ENCODE measurements around the gene CDC6.

The CDC6 gene, protein sequence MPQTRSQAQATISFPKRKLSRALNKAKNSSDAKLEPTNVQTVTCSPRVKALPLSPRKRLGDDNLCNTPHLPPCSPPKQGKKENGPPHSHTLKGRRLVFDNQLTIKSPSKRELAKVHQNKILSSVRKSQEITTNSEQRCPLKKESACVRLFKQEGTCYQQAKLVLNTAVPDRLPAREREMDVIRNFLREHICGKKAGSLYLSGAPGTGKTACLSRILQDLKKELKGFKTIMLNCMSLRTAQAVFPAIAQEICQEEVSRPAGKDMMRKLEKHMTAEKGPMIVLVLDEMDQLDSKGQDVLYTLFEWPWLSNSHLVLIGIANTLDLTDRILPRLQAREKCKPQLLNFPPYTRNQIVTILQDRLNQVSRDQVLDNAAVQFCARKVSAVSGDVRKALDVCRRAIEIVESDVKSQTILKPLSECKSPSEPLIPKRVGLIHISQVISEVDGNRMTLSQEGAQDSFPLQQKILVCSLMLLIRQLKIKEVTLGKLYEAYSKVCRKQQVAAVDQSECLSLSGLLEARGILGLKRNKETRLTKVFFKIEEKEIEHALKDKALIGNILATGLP

DNA sequence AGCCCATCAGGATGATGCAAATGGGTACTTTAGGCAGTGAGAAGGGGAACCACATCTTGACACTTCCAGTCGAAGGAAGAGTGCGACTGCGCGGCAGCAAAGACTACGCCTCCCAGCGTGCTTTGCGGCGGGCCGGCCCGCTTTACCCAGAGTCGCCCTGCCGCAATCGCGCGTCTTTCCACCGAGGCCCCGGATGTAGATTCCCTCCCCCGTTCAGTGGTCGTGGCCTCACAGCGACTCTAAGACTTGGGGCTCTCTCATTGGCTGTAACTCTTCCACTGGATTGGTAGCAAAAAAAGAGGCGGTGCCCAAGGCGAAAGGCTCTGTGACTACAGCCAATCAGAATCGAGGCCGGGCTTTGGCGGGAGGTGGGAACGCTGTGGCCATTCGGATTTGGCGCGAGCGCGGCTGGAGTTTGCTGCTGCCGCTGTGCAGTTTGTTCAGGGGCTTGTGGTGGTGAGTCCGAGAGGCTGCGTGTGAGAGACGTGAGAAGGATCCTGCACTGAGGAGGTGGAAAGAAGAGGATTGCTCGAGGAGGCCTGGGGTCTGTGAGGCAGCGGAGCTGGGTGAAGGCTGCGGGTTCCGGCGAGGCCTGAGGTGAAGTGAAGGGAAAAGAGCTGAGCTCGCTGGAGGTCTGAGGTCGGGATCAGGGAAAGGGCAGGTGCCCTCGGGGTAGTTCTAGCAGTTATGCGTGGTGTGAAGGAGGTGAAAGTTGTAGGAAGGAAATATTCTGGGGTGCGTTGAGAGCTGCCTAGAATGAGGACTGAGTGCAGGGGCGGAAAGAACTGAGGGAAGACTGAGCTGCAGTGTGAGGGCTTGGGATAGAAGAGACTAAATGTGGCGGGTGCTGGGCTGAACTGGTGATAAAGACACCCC is at the start of gene CDC6:
CDC6 (plus strand) TSS at position 386 of the 876 bp plus-strand sequence. CDS start 1,542 bp downstream, outside the sequence.
- DNase-seq, result peak; percentile 99 to 100

DNA sequence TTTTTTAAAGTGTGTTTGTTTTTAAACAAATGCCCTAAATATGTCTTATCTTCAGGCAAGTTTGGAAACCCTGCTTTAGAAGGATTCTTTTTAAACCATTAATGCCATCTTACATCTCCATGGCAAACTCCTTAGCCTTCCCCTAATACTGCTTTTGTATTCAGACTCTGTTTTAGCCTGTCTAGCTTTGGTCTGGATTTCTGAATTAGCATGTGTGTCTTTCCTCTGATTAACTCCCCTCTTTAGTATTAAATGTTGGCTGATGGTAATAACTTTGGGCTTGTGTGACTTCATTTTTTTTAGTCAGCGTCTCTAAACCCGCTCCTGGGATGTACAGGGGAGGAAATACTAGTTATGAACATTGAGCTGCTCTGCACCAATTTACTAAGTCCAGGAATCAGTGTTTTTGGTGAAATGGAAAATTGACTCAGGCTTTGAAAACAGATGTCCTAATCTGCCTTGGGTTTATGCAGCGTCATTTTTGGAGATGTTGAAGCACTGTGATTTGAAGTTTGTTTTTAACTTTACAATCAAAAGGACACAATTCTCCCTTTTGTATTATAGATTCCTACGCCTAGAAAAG is 46.3 kb upstream of the CDC6 start:
- no peak for DNase-seq

DNA sequence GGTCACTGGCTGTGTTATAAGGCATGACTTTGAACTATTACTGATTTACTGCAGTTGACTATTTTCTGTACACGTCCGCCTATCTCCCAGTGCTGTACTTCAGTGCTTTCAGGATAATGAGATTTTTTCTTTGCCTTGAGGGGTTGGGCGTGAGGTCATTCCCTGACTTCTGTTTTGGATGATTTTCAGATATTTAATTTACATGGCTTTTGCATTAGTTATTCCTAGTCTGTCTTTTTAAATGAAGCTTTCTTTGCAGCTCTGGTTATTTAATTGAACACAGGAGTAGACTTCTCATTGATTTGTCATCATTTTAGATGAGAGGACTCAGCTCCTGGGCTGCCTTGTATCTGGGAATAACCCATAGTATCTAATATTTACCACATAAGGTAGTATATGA is 44.9 kb upstream of the CDC6 start:
- no peak for DNase-seq

DNA sequence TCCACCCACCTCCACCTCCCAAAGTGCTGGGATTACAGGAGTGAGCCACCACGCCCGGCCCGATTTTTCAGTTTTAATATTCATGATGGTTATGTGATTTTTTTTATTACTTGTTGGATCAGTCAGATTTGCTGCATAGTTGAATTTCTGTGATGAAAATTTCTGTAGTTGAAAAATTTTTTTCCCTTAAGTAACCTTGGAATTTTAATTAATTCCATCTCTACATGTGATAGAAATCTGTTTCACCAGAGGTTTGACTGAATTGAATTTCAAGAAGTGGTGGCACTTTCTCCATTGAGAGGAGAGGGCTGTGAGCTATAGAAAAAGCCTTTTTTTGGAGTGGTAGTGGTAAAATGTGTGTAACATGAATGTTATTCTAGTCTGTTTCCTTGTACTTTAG is 43.9 kb upstream of the CDC6 start:
- no peak for DNase-seq

DNA sequence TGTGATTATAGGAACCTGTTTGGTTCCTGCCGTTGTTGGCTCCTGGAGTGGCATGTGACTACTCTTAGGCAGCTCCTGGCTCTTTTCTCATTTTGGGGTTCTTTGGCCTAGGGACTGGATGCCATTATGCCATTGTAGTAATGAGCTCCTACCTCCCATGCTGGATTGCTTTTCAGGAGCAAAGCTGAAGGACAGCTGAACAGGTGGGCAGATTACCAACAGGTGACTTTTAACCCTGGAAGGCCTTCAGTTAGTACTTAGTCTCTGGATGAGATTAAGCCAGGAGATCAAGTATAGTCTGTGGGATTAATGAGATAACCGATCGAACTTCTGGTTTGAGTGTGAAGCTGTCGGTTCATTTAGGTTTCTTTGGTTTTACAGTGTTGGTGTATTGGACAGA is 43.4 kb upstream of the CDC6 start:
- DNase-seq, result no peak

DNA sequence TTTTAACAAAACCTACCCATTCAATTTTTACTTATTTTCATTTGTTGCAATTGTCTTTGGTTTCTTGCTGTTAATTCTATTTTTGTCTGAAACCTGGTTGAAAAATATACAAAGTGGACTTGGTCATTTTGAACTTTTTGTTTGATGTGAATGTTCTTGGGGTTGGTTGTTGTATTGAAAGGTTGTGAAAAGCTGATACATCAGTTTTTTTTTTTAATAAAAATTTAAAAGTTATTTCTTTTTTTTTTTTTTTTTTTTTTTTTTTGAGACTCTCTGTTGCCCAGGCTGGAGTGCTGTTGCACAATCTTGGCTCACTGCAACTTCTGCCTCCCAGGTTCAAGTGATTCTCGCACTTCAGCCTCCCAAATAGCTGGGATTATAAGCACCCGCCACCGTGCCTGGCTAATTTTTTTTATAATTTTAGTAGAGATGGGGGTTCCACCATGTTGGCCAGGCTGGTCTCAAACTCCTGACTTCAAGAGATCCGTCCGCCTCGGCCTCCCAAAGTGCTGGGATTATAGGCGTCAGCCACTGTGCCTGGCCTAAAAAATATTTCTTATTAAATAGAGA is 39.7 kb upstream of the CDC6 start:
- no peak for DNase-seq

DNA sequence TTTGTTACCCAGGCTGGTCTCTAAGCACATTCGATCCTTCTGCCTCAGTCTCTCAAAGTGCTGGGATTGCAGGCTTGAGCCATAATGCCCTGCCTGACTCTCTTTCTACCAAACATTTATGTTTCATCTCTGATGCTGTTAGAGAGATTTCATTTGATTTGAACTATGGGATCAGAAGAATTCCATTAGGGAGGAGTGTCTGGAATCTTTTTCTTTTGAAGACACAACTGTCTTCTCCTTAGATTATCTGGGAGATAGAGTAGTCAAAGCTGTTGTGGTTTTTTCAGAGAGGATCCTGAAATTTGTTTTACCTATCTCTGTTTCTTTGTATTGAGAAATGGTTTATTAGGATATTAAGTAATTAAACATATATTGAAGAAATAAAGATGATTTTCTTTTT is 39.2 kb upstream of the CDC6 start:
- no peak for DNase-seq

DNA sequence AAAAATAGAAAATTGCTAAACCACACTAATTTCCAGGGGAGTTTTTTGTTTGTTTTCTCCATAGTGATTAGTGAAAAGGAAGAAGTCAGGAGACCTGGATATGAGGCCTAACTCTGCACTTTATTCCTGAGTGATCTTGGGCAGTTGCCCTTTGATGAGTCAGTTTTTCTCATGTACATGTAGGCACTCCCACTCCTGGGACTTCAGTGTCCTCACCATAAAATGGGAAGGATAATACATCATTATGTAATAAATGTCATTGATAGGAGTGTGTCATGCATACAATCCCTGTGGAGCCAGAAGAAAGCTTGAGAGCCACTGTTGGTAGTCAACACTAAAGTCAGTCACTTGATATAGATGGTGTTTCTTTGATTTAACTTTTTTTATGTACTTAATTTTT is 36.1 kb upstream of the CDC6 start:
- no peak for DNase-seq

DNA sequence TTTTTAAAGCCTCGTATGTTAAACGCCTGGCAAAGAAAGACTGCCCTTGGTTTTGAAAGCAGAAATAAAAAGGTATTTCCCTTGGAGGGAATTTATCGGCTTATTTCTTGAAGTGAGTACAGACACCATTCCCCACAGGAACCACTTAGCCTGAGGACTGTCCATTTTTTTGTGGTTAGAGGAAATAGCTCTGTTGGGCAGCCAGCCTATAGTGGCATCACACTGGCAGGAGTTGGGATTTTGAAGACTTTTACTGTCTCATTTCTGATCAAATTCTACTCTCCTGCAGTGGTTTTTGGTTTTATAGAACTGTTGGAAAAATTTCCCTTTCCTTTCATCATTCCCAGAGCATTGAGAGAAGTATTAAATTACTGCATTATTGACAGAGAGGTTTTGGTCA is 34.1 kb upstream of the CDC6 start:
- DNase-seq, result no peak

DNA sequence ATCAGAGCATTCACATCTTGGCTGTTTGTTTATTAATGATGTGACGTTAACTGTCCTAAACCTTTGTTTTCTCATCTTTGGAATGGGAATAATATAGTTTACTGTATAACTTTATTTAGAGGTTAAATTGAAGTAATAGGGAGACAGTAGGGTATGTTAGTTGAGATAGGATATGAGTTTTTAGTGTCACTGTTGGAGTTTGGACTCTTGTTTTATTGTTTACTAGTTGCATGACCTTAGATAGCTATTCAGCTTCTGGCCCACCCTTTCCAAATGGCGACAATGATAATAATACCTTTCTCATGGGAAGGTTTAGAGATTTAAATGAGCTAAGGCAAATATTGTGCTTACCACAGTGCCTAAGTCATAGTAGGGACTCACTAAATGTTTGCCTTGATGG is 28.2 kb upstream of the CDC6 start:
- no peak for DNase-seq

DNA sequence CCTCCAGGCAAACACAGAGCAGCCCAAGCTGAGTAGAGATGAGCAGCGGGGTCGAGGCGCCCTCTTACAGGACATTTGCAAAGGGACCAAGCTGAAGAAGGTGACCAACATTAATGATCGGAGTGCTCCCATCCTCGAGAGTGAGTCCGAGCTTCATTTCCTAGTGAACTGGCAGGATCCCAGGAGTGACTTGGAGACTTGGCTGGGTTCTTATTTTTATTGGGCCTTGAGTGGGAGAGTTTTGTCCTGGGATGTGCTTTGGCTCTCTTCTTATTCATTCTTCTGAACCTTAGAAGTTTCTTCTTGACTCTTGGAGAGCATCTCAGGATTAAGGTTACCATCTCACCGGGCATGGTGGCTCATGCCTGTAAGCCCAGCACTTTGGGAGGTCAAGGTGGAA is 27.2 kb upstream of the CDC6 start:
- DNase-seq, result no peak

DNA sequence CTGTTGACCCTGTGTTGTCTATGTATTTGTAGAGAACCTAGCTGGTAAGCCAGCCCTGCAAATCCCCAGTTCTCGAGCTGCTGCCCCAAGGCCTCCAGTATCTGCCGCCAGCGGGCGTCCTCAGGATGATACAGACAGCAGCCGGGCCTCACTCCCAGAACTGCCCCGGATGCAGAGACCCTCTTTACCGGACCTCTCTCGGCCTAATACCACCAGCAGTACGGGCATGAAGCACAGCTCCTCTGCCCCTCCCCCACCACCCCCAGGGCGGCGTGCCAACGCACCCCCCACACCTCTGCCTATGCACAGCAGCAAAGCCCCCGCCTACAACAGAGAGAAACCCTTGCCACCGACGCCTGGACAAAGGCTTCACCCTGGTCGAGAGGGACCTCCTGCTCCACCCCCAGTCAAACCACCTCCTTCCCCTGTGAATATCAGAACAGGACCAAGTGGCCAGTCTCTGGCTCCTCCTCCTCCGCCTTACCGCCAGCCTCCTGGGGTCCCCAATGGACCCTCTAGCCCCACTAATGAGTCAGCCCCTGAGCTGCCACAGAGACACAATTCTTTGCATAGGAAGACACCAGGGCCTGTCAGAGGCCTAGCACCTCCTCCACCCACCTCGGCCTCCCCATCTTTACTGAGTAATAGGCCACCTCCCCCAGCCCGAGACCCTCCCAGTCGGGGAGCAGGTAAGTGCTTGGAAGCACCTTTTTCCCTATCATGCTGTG is 23.1 kb upstream of the CDC6 start:
- DNase-seq, result no peak

DNA sequence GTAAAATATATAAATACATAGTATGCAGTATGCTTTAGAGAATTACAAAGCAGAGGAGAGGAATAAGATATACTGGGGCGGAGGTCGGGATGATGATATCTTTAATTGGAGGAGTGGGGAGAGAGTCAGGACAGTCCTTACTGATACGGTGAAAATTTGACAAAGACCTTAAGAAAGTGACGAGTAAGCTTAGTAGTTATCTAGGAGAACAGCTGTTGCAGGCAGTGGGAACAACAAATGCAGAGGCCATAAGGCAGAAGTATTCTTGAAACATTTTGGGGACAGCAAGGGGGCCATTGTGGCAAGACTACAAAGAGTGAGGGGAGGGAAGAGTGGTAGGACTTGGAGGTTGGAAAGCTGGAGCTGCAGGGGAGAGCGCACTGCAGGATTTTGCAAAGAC is 22.3 kb upstream of the CDC6 start:
- DNase-seq, result no peak

DNA sequence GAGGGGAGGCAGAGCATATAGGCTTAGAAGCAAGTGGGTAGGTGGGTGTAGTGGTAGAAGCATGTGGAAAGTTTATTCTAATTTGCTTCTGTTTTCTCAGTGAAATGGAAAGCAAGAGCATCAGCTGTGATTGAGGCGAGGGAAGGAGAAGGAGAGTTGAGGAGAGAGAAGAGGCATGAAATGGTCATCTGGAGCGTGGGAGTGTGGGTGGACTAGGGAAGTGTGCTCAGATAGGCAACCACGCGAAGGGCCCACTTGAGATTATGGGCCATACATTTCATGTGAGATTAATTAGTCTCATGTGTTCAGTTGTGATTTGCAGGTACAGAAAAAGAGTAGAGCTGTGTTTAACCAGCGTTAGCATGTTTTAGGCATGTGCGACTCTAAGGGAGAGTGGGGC is 20.8 kb upstream of the CDC6 start:
- DNase-seq, result no peak

DNA sequence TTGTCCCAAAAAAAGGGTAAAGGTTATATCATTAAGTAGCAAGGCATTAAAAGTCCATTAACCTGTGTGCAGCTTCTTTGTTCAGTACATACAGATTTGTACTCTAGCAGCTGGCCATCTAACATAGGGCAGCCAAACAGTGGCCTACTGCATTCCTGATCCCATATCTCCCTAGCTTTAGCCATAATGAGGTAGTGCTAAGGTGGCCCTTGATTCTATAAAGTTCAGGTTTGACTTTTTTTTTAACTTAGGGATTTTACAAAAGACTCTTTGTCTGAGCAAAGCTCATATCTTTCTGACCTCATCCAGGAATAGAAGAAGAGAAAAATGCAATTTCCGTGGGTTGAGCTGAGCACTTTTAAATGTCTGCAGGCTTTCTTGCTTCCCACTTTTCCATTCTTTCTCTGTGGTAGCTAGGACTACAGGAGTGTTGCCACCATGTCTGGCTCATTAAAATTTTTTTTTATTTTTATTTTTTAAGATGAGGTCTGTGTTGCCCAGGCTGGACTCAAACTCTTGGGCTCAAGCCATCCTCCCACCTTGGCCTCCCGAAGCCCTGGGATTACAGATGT is 19.5 kb upstream of the CDC6 start:
- no peak for DNase-seq

DNA sequence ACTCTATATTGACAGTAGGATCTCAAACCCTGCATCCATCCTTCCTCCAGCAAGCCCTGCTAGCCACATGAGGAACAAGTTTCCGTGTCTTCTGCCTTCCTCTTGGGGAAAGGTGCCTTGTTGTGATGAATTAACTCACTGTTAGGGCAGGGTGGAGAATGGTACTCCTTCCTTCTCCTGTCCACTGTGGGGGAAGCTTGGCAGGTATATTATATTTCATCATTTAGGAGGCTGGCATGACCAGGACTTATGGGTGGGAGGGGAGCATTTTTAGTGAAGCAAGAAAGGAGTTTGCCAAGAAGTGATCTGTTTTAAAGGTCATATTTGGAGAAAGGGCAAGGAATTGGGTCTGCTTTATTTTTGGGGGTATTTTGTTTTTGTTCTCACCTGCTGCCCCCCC is 9.3 kb upstream of the CDC6 start:
- no peak for DNase-seq

DNA sequence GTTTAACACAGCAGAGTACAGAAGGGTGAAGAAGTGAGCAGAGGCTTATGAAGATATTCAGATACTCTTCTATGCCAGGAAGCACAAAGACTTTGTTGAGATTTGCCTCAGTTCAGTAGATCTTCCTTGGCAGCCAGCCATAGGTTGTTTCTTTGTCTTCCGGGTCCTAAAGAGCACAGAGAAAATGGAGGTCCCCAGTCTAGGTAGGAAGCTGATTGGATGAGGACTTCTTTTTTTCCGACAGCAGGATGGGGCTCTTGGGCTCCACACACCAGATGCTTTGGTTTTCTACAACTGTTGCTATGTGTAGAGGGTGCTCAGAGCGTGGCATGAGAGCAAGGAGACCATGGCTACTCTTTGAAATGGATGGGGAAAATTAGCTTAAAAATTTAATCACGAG is 8.3 kb upstream of the CDC6 start:
- DNase-seq, result no peak

DNA sequence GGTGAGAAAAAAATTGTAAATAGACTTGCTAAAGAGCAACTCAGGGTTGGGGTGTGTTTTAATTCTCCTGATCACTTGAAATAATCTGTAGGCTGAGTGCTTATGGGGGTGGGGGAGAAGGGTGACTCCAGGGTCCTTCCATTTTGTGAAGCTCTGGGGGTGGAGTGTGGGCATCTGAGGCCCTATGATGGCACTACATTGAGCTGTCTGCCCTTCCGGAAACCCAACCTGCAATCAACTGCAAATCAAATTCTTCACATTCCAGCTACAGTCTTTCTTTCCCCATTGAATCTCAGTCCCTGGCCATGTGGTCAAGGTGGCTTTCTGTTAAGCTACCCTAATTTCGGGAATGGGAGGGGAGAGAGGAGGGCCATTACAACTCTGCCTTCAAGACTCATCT is 6.0 kb upstream of the CDC6 start:
- no peak for DNase-seq

DNA sequence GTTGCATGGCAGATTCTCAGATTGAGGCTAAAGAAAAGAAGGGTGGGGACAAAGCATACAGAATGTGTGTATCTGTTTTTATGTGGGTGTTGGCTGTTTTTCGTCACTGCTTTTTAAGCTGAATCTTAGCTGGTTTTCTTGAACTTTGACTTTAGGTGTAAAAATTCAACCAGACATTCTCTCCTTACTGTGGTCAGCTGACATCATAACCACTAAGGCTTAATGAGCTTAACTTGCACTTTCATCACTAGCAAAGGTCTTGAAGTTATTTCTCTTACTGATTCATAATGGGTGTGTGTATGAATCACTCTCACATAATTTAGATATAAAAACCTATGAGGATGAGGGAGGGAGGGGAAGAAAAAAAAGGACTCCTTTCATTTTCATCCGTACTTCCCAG is 4.0 kb upstream of the CDC6 start:
- DNase-seq, result peak in 1 of 2 donors; percentile 62

DNA sequence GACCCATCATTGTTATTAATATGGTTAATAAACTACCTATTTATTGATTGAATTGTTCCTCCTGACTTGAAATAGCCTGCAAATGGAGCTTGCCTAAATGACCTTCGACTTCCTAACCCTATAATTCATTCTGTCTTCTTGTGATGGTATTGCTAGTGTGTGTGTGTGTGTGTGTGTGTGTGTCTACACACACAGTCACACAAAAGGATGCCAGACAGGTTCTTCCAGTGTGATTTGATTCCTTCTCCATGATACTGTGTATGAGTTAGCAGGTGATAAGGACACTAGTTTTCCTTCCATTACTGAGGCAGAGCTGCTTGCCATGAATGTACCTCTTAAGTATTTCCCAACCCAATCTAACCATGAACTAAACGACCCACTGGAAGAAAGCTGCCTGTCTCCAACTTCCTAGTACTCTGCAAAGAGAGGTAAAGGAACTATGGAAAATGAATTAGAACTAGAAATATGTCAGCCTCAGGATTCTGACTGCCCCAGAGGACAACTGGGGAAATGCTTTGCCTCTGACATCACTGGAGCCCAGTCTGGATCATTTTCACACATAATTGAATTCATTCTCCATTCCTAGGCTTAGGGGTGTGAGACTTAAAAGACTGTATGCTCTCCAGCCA is 3.5 kb upstream of the CDC6 start:
- no peak for DNase-seq

DNA sequence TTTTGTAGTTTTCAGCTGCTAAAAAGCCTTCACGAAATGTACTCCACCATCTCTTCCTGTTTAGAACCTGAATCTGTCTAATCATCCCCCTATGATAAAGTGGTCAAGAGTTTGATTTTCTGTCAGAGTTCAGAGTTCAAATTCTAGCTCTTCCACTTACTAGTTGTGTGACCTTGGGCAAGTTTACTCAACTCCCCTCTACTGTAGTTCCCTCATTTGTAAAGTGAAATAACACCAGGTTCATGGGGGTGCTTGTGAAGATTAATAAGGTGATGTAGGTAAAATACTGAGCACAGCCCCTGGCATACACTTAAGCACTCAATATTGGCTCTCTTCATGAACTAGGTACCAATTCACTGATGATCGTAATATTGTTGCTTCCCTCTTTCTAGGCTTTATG is 1.2 kb upstream of the CDC6 start:
- no peak for DNase-seq

DNA sequence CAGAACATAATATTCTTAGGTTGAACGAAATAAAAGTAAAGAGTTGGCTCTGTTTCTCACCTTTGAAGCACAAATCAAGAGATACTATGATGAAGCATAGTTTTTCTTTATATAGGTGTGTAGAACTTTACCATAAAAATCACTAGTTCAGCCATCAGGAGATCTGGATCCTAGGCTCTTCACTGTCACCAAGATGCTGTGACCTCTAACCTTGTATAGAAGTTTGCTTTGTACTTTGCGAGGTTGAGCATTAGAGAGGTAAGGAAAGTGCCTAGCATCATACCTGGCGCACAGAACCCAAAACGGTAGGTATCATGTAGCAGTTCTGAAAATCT is 553 bp upstream of the CDC6 start:
- no peak for DNase-seq
